Karpas-422 (cell line): ENCODE measurements around the gene GABBR1. TPM values are rescaled to one million over a fixed set of nuclear protein-coding genes. Genes with fewer than 3 reads are reported as not detected.

Source experiments
- small RNA-seq: library from RNA; depleted of rRNA; stranded (forward); fragments of <200 nt; gene quantifications from one replicate; pipeline ENCODE3, GENCODE V24; 2014
- total RNA-seq: library from RNA; depleted of rRNA; stranded (reverse); fragments of >200 nt; shearing (Covaris generic); gene quantifications from 2 replicates; pipeline ENCODE4 v1.2.3, GENCODE V29; 2014; ENCODE audit warnings: low replicate concordance; rRNA removed

The GABBR1 gene
- total RNA-seq, 1 experiment from 2014 or later: 10.5 TPM

Small RNAs within 50 kb of the gene (small RNA-seq; reads per million reads assigned to genes)
- gene SNORD32B (0.59 reads per million, percentile 14 among the genes with 10 or more reads in this experiment), gene SUMO2P1 (0.12 reads per million), gene TMEM183AP1 (not detected)

Other genes with a start within 250 kb of the GABBR1 start
- gene OR12D2, start 237.6 kb downstream of the GABBR1 start, total RNA-seq: not detected in 2 replicates
- gene OR12D1, start 218.3 kb downstream of the GABBR1 start, total RNA-seq: not detected in 2 replicates
- not detected in 2 replicates for gene OR10C1, start 193.9 kb downstream of the GABBR1 start, total RNA-seq
- gene OR11A1, start 176.1 kb downstream of the GABBR1 start, total RNA-seq: not detected in 2 replicates
- gene OR2H1, start 176.0 kb downstream of the GABBR1 start, total RNA-seq: not detected in 2 replicates
- not detected in 2 replicates for gene MAS1L, start 145.2 kb downstream of the GABBR1 start, total RNA-seq
- gene UBD, start 73.5 kb downstream of the GABBR1 start, total RNA-seq: not detected in 2 replicates
- gene OR2H2, start 48.1 kb downstream of the GABBR1 start, total RNA-seq: not detected in 2 replicates
- not detected in 2 replicates for gene MOG, start 23.9 kb upstream of the GABBR1 start, total RNA-seq
- gene ZFP57, start 48.0 kb upstream of the GABBR1 start, total RNA-seq: not detected in 2 replicates
- gene HLA-F, start 90.3 kb upstream of the GABBR1 start, total RNA-seq: 8.5 and 17.2 TPM in 2 replicates
- not detected in 2 replicates for gene HLA-G, start 194.6 kb upstream of the GABBR1 start, total RNA-seq